ENCODE data around the gene KIAA0513.

- TF ChIP-seq IRF2 (CRISPR knock-in tag; IDR thresholded peaks at IDR 0.05) (peak; percentile 81), CTCF (CRISPR knock-in tag; IDR thresholded peaks at IDR 0.05) (peak; percentile 49), NFKB2 (CRISPR knock-in tag; IDR thresholded peaks at IDR 0.05; ENCODE audit: borderline replicate concordance) (peak; percentile 64; the same call in 1 of the 2 replicates), CEBPB (IDR thresholded peaks at IDR 0.05; ENCODE audit: borderline replicate concordance, low read depth, low read length) (no peak), ZNF644 (CRISPR knock-in tag; IDR thresholded peaks at IDR 0.05; ENCODE audit: low read depth) (no peak), POLR2AphosphoS5 (IDR thresholded peaks at IDR 0.05; ENCODE audit: low read depth, low read length) (peak; percentile 96), FOXJ3 (CRISPR knock-in tag; IDR thresholded peaks at IDR 0.05; ENCODE audit: borderline replicate concordance) (no peak), GFI1 (CRISPR knock-in tag; IDR thresholded peaks at IDR 0.05; ENCODE audit: borderline replicate concordance) (no peak)
Measured at GRCh38 chr16:85010931-85011845, 16.4 kb upstream of the KIAA0513 start, which contains the start of gene ZDHHC7.

All from HepG2 (cell line).